Measurements from ENCODE around the gene AGT.

GRCh38 chr1:230713547-230713914 is 391 bp downstream of the AGT start:
- TF ChIP-seq, protein P1, sequence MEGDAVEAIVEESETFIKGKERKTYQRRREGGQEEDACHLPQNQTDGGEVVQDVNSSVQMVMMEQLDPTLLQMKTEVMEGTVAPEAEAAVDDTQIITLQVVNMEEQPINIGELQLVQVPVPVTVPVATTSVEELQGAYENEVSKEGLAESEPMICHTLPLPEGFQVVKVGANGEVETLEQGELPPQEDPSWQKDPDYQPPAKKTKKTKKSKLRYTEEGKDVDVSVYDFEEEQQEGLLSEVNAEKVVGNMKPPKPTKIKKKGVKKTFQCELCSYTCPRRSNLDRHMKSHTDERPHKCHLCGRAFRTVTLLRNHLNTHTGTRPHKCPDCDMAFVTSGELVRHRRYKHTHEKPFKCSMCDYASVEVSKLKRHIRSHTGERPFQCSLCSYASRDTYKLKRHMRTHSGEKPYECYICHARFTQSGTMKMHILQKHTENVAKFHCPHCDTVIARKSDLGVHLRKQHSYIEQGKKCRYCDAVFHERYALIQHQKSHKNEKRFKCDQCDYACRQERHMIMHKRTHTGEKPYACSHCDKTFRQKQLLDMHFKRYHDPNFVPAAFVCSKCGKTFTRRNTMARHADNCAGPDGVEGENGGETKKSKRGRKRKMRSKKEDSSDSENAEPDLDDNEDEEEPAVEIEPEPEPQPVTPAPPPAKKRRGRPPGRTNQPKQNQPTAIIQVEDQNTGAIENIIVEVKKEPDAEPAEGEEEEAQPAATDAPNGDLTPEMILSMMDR (optimal IDR thresholded peaks at IDR 0.05 in 1 of 3, IDR thresholded peaks at IDR 0.05 in 1 of 3, conservative IDR thresholded peaks at IDR 0.05 in 1 of 3; ENCODE audit: extremely low read depth in 1 of 3, insufficient read depth in 2 of 3, low read length in 3 of 3): no peak
- no peak for TF ChIP-seq EZH2 (IDR thresholded peaks at IDR 0.05; ENCODE audit: low read length)
